HFF-Myc (cell line): ENCODE measurements around the gene SRSF9.

Experiments
- DNase-seq: peaks from one replicate; pipeline ENCODE4 v3.0.0-alpha.2; 2011; ENCODE audit warnings: low read depth; ENCODE audit errors: extremely low read depth
- H3K4me3 ChIP-seq: replicated peaks from 2 replicates; pipeline ENCODE4 v1.5.1; 2011; ENCODE audit warnings: low read depth, mild to moderate bottlenecking, control low read depth, low read length
- CTCF ChIP-seq: IDR thresholded peaks from 2 replicates; pipeline ENCODE4 v1.5.1; 2012; ENCODE audit warnings: mild to moderate bottlenecking, low read depth, low read length, control low read depth; ENCODE audit errors: missing control alignments

The SRSF9 gene

GRCh38 chr12:120437735-120438494 is 31.6 kb downstream of the SRSF9 start, which contains the start of gene COX6A1:
COX6A1 (plus strand) TSS chr12:120438113; CDS start chr12:120438127, 14 bp downstream.
- TF ChIP-seq CTCF, result no peak
- H3K4me3 ChIP-seq, result peak within 1 kb of the TSS; percentile 88
- DNase-seq, result peak; percentile 97

GRCh38 chr12:120432772-120433525 is 36.6 kb downstream of the SRSF9 start:
- H3K4me3 ChIP-seq, result no peak overlapping the region
- TF ChIP-seq CTCF, result no peak
- no peak for DNase-seq

GRCh38 chr12:120429368-120429767 is 40.2 kb downstream of the SRSF9 start:
- TF ChIP-seq CTCF, result no peak
- no peak for DNase-seq
- no peak overlapping the region for H3K4me3 ChIP-seq

- no peak for DNase-seq
- H3K4me3 ChIP-seq, result no peak overlapping the region
- no peak for TF ChIP-seq CTCF
Observed at GRCh38 chr12:120428597-120429229, 40.8 kb downstream of the SRSF9 start.

- H3K4me3 ChIP-seq, result no peak overlapping the region
- TF ChIP-seq CTCF, result no peak
- no peak for DNase-seq
Observed at GRCh38 chr12:120425797-120426196, 43.8 kb downstream of the SRSF9 start.

- H3K4me3 ChIP-seq, result no peak overlapping the region
- TF ChIP-seq CTCF, result no peak
- no peak for DNase-seq
Observed at GRCh38 chr12:120422892-120423456, 46.6 kb downstream of the SRSF9 start.
